SU-DHL-6 (cell line): Measurements from ENCODE around the gene MTHFD2.

Experiments
- EZH2phosphoT487 ChIP-seq: fragments of 200-600 bp; sonication (generic), shearing (Covaris generic); conservative IDR thresholded peaks from 2 replicates; pipeline ENCODE4 v1.6.1; 2018; ENCODE audit warnings: mild to moderate bottlenecking, antibody characterized with exemption, low read length, moderate library complexity, mixed read lengths
- TF ChIP-seq, protein P1 (sequence below): fragments of 200-600 bp; sonication (generic); IDR thresholded peaks from one replicate; pipeline ENCODE4 v1.5.1; 2017; ENCODE audit warnings: antibody characterized with exemption, mild to moderate bottlenecking, low read length, moderate library complexity; ENCODE audit not compliant: insufficient read depth, poor library complexity, severe bottlenecking

DNA sequence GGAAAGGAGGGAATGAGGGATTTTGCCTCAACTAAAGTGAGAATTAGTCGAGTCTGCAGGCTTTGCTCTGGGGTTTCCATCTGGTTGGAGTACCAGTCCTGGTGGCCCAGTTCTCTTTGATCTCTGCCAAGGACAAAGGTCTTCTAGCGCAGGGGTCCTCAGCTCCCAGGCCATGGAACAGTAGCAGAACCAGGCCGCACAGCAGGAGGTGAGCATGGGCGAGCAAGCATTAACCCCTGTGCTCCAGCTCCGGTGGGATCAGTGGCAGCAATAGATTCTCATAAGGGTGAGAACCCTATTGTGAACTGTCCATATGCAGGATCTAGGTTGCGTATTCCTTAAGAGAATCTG is 23.9 kb downstream of the MTHFD2 start:
- TF ChIP-seq, protein P1, sequence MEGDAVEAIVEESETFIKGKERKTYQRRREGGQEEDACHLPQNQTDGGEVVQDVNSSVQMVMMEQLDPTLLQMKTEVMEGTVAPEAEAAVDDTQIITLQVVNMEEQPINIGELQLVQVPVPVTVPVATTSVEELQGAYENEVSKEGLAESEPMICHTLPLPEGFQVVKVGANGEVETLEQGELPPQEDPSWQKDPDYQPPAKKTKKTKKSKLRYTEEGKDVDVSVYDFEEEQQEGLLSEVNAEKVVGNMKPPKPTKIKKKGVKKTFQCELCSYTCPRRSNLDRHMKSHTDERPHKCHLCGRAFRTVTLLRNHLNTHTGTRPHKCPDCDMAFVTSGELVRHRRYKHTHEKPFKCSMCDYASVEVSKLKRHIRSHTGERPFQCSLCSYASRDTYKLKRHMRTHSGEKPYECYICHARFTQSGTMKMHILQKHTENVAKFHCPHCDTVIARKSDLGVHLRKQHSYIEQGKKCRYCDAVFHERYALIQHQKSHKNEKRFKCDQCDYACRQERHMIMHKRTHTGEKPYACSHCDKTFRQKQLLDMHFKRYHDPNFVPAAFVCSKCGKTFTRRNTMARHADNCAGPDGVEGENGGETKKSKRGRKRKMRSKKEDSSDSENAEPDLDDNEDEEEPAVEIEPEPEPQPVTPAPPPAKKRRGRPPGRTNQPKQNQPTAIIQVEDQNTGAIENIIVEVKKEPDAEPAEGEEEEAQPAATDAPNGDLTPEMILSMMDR, result no peak
- no peak for TF ChIP-seq EZH2phosphoT487
